Measurements from ENCODE around the gene RASGRF2.

RASGRF2 gene

GRCh38 chr5:80919678-80920196 lies 40.4 kb upstream of the RASGRF2 start:
- Histone ChIP-seq H2BK5ac (ENCODE audit: low read length) (no peak overlapping the region), H3K56ac (ENCODE audit: low read length) (no peak overlapping the region), H3K27me3 (ENCODE audit: insufficient read depth, low read length, poor library complexity) (no peaks in the 10 kb centered on the region), H2BK15ac (replicated peaks; ENCODE audit: low read depth) (no peak overlapping the region), H3K4me2 (ENCODE audit: low read length) (no peak overlapping the region), H3K4me1 (ENCODE audit: control insufficient read depth, low read depth, low read length) (no peaks in the 10 kb centered on the region), H3K36me3 (ENCODE audit: control insufficient read depth, insufficient read depth, low read length) (no peaks in the 10 kb centered on the region), H3K9ac (ENCODE audit: low read length) (no peak overlapping the region), H3K23ac (ENCODE audit: low read length) (no peak overlapping the region), H4K8ac (ENCODE audit: low read depth, low read length) (no peak overlapping the region), H2AK5ac (ENCODE audit: low read length) (no peak overlapping the region), H3K4me3 (ENCODE audit: low read length) (no peak overlapping the region), H3K4ac (ENCODE audit: low read depth, low read length) (no peak overlapping the region), H3K79me2 (ENCODE audit: control insufficient read depth, insufficient read depth, low read length) (no peaks in the 10 kb centered on the region), H2BK120ac (ENCODE audit: low read depth, low read length) (no peak overlapping the region), H3K18ac (ENCODE audit: low read length) (no peak overlapping the region), H3K79me1 (ENCODE audit: low read length) (no peaks in the 10 kb centered on the region), H4K5ac (ENCODE audit: low read length) (no peak overlapping the region), H3K27ac (ENCODE audit: low read depth, low read length) (no peak overlapping the region)
- DNase-seq = no peak
- no CpG with 5 or more reads among the region's 6 CpGs for WGBS (ENCODE audit: extremely low coverage, insufficient coverage, low lambda C conversion rate)

GRCh38 chr5:80920333-80920732 lies 39.8 kb upstream of the RASGRF2 start:
- Histone ChIP-seq H3K4me1 (ENCODE audit: control insufficient read depth, low read depth, low read length) (no peaks in the 10 kb centered on the region), H3K18ac (ENCODE audit: low read length) (no peak overlapping the region)

GRCh38 chr5:80921026-80921425 lies 39.1 kb upstream of the RASGRF2 start:
- no peak overlapping the region for H3K4me3 ChIP-seq (ENCODE audit: low read length)
- peak; percentile 41 for DNase-seq
- H4K8ac ChIP-seq (ENCODE audit: low read depth, low read length) = no peak overlapping the region
- H4K5ac ChIP-seq (ENCODE audit: low read length) = no peak overlapping the region
- H2BK120ac ChIP-seq (ENCODE audit: low read depth, low read length) = no peak overlapping the region
- no peaks in the 10 kb centered on the region for H3K4me1 ChIP-seq (ENCODE audit: control insufficient read depth, low read depth, low read length)
- H3K56ac ChIP-seq (ENCODE audit: low read length) = no peak overlapping the region
- H3K4me2 ChIP-seq (ENCODE audit: low read length) = no peak overlapping the region
- no peak overlapping the region for H3K4ac ChIP-seq (ENCODE audit: low read depth, low read length)
- H3K27me3 ChIP-seq (ENCODE audit: insufficient read depth, low read length, poor library complexity) = no peaks in the 10 kb centered on the region
- no peak overlapping the region for H2BK5ac ChIP-seq (ENCODE audit: low read length)
- H2AK5ac ChIP-seq (ENCODE audit: low read length) = no peak overlapping the region
- no peak overlapping the region for H3K23ac ChIP-seq (ENCODE audit: low read length)
- H3K79me2 ChIP-seq (ENCODE audit: control insufficient read depth, insufficient read depth, low read length) = no peaks in the 10 kb centered on the region
- H3K9ac ChIP-seq (ENCODE audit: low read length) = no peak overlapping the region
- no peak overlapping the region for H3K27ac ChIP-seq (ENCODE audit: low read depth, low read length)
- no peaks in the 10 kb centered on the region for H3K79me1 ChIP-seq (ENCODE audit: low read length)
- H3K36me3 ChIP-seq (ENCODE audit: control insufficient read depth, insufficient read depth, low read length) = no peaks in the 10 kb centered on the region
- H3K18ac ChIP-seq (ENCODE audit: low read length) = no peak overlapping the region
- H2BK15ac ChIP-seq (replicated peaks; ENCODE audit: low read depth) = no peak overlapping the region

More at GRCh38 chr5:80920333-80920732, 39.8 kb upstream of the RASGRF2 start:
- no peaks in the 10 kb centered on the region for H3K79me1 ChIP-seq (ENCODE audit: low read length)
- H4K5ac ChIP-seq (ENCODE audit: low read length) = no peak overlapping the region
- H2BK15ac ChIP-seq (replicated peaks; ENCODE audit: low read depth) = no peak overlapping the region
- no peaks in the 10 kb centered on the region for H3K79me2 ChIP-seq (ENCODE audit: control insufficient read depth, insufficient read depth, low read length)
- H3K27me3 ChIP-seq (ENCODE audit: insufficient read depth, low read length, poor library complexity) = no peaks in the 10 kb centered on the region
- no peak overlapping the region for H4K8ac ChIP-seq (ENCODE audit: low read depth, low read length)
- H3K4ac ChIP-seq (ENCODE audit: low read depth, low read length) = no peak overlapping the region
- H3K4me2 ChIP-seq (ENCODE audit: low read length) = no peak overlapping the region
- no peak overlapping the region for H2BK5ac ChIP-seq (ENCODE audit: low read length)
- H3K27ac ChIP-seq (ENCODE audit: low read depth, low read length) = no peak overlapping the region
- no peak overlapping the region for H3K56ac ChIP-seq (ENCODE audit: low read length)
- H3K9ac ChIP-seq (ENCODE audit: low read length) = no peak overlapping the region
- H2AK5ac ChIP-seq (ENCODE audit: low read length) = no peak overlapping the region
- no peak for DNase-seq
- H2BK120ac ChIP-seq (ENCODE audit: low read depth, low read length) = no peak overlapping the region
- no peak overlapping the region for H3K4me3 ChIP-seq (ENCODE audit: low read length)
- no peaks in the 10 kb centered on the region for H3K36me3 ChIP-seq (ENCODE audit: control insufficient read depth, insufficient read depth, low read length)
- H3K23ac ChIP-seq (ENCODE audit: low read length) = no peak overlapping the region

- Histone ChIP-seq H3K79me1 (ENCODE audit: low read length) (no peaks in the 10 kb centered on the region), H3K9ac (ENCODE audit: low read length) (no peak overlapping the region), H3K27me3 (ENCODE audit: insufficient read depth, low read length, poor library complexity) (no peaks in the 10 kb centered on the region), H3K23ac (ENCODE audit: low read length) (no peak overlapping the region), H3K4me3 (ENCODE audit: low read length) (no peak overlapping the region), H2BK5ac (ENCODE audit: low read length) (no peak overlapping the region), H4K8ac (ENCODE audit: low read depth, low read length) (no peak overlapping the region), H3K27ac (ENCODE audit: low read depth, low read length) (no peak overlapping the region), H3K18ac (ENCODE audit: low read length) (no peak overlapping the region), H2BK15ac (replicated peaks; ENCODE audit: low read depth) (no peak overlapping the region), H3K4me2 (ENCODE audit: low read length) (no peak overlapping the region), H3K4me1 (ENCODE audit: control insufficient read depth, low read depth, low read length) (no peaks in the 10 kb centered on the region), H4K5ac (ENCODE audit: low read length) (no peak overlapping the region), H2BK120ac (ENCODE audit: low read depth, low read length) (no peak overlapping the region), H2AK5ac (ENCODE audit: low read length) (no peak overlapping the region), H3K36me3 (ENCODE audit: control insufficient read depth, insufficient read depth, low read length) (no peaks in the 10 kb centered on the region), H3K79me2 (ENCODE audit: control insufficient read depth, insufficient read depth, low read length) (no peaks in the 10 kb centered on the region), H3K4ac (ENCODE audit: low read depth, low read length) (no peak overlapping the region), H3K56ac (ENCODE audit: low read length) (no peak overlapping the region)
- DNase-seq = no peak
- WGBS (ENCODE audit: extremely low coverage, insufficient coverage, low lambda C conversion rate) = no CpG with 5 or more reads among the region's 1 CpG
These were observed 34.2 kb upstream of the RASGRF2 start for GRCh38 chr5:80925931-80926330.

GRCh38 chr5:80926536-80926935 lies 33.6 kb upstream of the RASGRF2 start:
- no peak overlapping the region for H3K4me3 ChIP-seq (ENCODE audit: low read length)
- no peak overlapping the region for H2BK120ac ChIP-seq (ENCODE audit: low read depth, low read length)
- H2BK15ac ChIP-seq (replicated peaks; ENCODE audit: low read depth) = no peak overlapping the region
- H2AK5ac ChIP-seq (ENCODE audit: low read length) = no peak overlapping the region
- no peak overlapping the region for H3K18ac ChIP-seq (ENCODE audit: low read length)
- H4K5ac ChIP-seq (ENCODE audit: low read length) = no peak overlapping the region
- H3K27me3 ChIP-seq (ENCODE audit: insufficient read depth, low read length, poor library complexity) = no peaks in the 10 kb centered on the region
- H3K4ac ChIP-seq (ENCODE audit: low read depth, low read length) = no peak overlapping the region
- DNase-seq = no peak
- H3K9ac ChIP-seq (ENCODE audit: low read length) = no peak overlapping the region
- H3K56ac ChIP-seq (ENCODE audit: low read length) = no peak overlapping the region
- WGBS (ENCODE audit: extremely low coverage, insufficient coverage, low lambda C conversion rate) = no CpG with 5 or more reads among the region's 1 CpG
- no peak overlapping the region for H3K4me2 ChIP-seq (ENCODE audit: low read length)
- no peak overlapping the region for H3K23ac ChIP-seq (ENCODE audit: low read length)
- no peaks in the 10 kb centered on the region for H3K79me1 ChIP-seq (ENCODE audit: low read length)
- H3K27ac ChIP-seq (ENCODE audit: low read depth, low read length) = no peak overlapping the region
- no peaks in the 10 kb centered on the region for H3K36me3 ChIP-seq (ENCODE audit: control insufficient read depth, insufficient read depth, low read length)
- no peak overlapping the region for H4K8ac ChIP-seq (ENCODE audit: low read depth, low read length)
- no peaks in the 10 kb centered on the region for H3K4me1 ChIP-seq (ENCODE audit: control insufficient read depth, low read depth, low read length)
- H3K79me2 ChIP-seq (ENCODE audit: control insufficient read depth, insufficient read depth, low read length) = no peaks in the 10 kb centered on the region
- no peak overlapping the region for H2BK5ac ChIP-seq (ENCODE audit: low read length)

- no peak for DNase-seq
- Histone ChIP-seq H3K9ac (ENCODE audit: low read length) (no peak overlapping the region), H3K36me3 (ENCODE audit: control insufficient read depth, insufficient read depth, low read length) (no peaks in the 10 kb centered on the region), H3K79me2 (ENCODE audit: control insufficient read depth, insufficient read depth, low read length) (no peaks in the 10 kb centered on the region), H2AK5ac (ENCODE audit: low read length) (no peak overlapping the region), H3K56ac (ENCODE audit: low read length) (no peak overlapping the region), H3K18ac (ENCODE audit: low read length) (no peak overlapping the region), H3K79me1 (ENCODE audit: low read length) (no peaks in the 10 kb centered on the region), H4K5ac (ENCODE audit: low read length) (no peak overlapping the region), H3K4me2 (ENCODE audit: low read length) (no peak overlapping the region), H3K23ac (ENCODE audit: low read length) (no peak overlapping the region), H2BK120ac (ENCODE audit: low read depth, low read length) (no peak overlapping the region), H3K4me1 (ENCODE audit: control insufficient read depth, low read depth, low read length) (no peaks in the 10 kb centered on the region), H3K4me3 (ENCODE audit: low read length) (no peak overlapping the region), H2BK15ac (replicated peaks; ENCODE audit: low read depth) (no peak overlapping the region), H4K8ac (ENCODE audit: low read depth, low read length) (no peak overlapping the region), H3K27ac (ENCODE audit: low read depth, low read length) (no peak overlapping the region), H3K27me3 (ENCODE audit: insufficient read depth, low read length, poor library complexity) (no peaks in the 10 kb centered on the region), H3K4ac (ENCODE audit: low read depth, low read length) (no peak overlapping the region), H2BK5ac (ENCODE audit: low read length) (no peak overlapping the region)
- no CpG with 5 or more reads among the region's 3 CpGs for WGBS (ENCODE audit: extremely low coverage, insufficient coverage, low lambda C conversion rate)
These were observed 33.0 kb upstream of the RASGRF2 start for GRCh38 chr5:80926979-80927656.

Measured in mesendoderm (in vitro differentiated cells).